Measurements from ENCODE around the gene PPT2.
"Not testable (repeated sequence)": the region's sequence is repeated elsewhere in the genome, so short reads cannot be mapped to it uniquely, and the experiment has no call there.

PPT2 gene

DNA sequence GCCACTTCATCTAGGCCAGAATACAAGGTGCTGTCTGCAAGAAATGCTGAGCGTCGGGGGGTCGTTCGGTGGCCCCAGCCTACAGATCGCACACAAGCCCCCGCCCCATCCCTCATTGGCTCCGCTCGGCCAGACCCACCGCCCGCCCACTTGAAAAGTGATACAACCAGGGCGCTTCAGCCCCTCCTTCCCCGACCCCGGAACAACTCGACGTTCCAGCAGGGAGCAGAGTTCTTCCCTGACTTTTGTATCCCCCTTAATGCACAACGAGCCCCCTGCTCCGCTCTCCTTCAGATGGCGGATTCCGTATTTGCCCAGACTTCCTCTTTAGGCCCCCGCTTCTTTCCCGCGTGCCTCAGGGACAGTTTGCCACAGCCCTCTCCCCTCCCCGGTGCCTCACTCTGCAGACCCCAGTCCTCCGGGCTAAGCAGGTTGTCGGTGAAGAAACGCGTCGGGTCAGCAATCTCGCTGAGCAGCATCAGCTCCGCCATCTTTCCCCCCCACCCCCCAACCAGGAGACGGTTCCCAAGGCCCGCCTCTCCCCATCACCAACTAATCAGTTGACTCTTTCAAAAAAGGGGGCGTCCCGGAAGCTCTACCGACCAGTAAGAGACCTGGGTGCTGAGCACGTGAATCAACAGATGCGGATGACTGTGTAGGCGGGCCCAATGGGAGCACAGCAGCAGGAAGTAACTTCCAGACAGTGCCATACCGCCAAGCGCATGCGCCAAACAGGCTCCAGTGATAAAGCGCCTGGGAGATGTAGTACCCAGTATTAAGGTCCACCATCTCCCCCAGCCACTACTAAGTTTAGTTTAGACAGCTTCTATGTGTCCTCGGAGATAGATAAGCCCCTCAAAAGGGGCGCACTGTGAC is 26.0 kb upstream of the PPT2 start, which contains the start of gene ATF6B:
Gene ATF6B (minus strand): TSS at position 530 of the 876 bp plus-strand sequence. CDS start 39 bp downstream, at position 491.
- peak; percentile 97 to 99 (median 98) for DNase-seq

DNA sequence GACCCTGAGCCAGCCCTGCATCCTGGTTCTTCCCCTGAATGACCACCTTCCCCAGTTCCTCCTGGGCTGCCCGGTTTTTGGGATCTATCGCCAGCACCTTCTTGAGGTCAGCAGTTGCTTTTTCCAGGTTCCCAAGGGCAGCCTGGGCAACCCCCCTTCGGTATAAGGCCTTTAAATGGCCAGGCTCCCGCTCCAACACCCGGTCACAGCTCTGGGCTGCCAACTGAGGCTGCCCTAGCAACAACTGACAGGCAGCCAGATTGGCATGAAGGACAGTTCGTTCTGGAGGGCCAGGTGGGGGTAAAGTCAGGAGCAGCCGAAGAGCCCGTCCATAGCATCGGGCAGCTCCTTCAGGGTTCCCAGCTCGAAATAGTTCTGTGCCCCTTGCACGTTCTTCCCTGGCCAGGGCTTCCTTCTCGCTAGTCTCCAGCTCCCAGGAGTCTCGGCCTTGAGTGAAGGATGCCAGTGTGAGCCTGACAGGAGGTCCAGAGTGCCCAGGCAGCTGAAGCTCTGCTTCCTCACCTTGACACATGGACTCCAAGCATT is 25.1 kb upstream of the PPT2 start:
- DNase-seq: no peak

DNA sequence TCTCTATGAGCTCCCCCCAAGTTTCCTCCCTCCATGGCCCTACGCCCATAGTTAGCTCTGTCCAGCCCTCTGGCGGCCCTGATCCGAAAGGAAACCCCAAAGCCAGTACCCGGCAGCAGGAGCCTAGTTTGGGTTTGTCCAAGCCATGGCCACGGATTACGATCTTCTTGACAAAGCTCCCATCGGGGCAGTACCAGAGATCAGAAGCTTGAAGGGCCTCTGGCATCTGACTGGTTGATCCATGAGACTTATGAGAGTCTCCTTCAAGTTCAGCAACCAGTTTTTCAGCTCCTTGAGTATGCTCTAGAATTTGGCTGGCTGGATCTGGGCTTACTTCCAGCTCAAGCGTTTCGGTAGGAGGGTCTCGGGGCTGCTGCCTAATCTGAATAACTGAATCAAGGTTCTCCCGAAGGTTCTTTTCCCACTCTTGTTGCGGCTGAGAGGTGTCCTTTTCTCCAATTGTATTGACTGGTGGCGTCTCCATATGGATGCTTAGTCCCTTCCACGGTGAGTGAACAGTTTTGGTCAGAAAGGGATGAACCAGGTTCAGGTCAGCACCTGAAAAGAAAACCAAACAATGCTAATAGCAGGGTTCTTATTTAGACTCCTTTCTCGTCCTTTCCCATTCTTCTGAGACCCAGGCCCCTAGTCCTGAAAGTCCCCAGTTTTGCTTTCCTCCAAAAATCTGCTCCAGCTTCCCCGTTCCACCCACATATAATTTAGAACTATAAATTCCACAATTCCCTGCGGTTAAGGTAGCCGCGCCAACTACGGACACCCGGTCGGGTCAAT is 24.4 kb upstream of the PPT2 start:
- no peak for DNase-seq

DNA sequence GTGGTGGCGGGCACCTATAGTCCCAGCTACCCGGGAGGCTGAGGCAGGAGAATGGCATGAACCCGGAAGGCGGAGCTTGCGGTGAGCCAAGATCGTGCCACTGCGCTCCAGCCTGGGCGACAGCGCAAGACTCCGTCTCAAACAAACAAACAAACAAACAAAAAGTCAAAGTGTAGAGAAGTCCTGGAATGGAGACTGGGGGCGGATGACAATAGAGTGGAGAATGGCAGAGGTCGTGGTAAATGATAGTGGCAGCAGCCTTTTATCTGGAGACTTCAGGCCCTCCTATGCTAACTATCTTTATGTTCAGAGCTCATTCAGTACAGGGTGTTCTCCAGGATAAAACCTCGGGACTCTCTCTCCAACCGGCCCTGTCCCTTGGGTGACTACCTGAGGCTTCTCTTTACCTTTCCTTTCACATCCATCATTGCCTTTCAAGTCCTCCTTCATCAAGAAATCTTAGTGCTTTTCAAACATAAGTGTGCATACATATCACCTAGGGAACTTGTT is 22.4 kb upstream of the PPT2 start:
- DNase-seq: no peak

DNA sequence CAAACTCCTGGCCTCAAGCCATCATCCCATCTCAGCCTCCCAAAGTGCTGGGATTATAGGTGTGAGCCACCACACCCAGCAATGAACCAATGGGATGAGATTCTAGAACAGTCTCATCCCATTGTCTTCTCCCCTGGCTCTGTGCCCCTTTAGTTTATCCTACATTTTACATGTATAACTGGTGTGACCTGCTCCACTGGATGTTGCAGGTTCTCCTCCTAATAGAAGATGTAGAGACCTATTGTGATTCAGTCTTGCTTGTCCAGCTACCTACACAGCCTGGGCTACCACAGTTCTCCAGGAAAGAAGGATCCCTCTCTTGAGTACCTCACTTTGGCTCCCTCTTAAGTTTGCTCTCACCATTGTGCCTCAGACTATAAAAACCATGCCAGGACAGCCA is 21.8 kb upstream of the PPT2 start:
- no peak for DNase-seq

DNA sequence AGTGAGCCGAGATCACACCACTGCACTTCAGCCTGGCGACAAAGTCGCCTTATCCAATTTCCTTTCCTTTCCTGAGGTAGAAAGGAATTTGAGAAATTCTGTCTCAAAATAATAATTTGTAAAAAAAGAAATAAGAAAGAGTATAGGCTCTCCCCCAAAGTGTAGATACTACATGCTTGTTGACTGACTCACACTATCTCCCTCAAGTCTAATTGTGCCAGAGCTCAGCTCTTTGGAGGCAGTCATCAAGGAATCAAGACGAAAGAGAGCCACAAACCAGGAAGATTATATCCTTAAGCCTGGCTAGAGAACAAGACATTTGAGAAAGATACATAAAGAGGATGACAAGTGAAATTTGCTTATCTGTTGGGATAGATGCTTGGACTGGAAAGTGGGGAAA is 20.2 kb upstream of the PPT2 start:
- DNase-seq: no peak

DNA sequence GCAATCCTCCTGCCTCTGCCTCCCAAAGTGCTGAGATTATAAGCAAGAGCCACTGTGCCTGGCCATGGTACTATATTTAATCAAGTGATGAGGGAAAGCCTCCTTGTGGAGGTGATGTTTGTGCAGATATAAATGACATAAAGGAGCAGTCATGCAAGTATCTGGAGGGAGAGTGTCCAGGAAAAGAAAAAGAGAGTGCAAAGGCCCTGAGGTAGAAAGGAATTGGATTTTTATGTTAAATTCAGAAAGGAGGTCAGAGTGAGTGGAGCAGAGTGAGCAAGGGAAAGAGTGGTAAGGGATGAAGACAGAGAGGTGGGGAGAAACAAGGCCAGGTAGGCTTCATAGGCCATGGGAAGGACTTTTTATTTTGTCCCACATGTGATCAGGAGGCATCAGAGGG is 16.5 kb upstream of the PPT2 start:
- no peak for DNase-seq

DNA sequence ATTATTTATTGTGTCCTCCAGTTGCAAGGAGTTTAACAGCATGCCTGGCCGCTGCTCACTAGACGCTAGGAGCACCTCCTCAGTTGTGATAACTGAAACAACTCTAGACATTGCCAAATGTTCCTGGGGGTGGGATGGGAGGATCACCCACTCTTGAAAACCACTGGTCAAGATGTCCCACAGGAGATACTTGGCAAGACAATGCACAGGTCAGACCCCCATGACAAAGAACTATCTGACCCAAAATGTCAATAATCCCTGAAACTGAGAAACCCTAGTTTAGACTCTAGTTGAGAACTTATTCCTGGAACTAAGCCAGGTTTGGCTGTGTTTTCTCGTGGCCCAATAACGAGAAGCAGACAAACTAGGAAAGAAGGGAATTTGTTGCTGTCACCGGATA is 14.4 kb upstream of the PPT2 start:
- no peak for DNase-seq

DNA sequence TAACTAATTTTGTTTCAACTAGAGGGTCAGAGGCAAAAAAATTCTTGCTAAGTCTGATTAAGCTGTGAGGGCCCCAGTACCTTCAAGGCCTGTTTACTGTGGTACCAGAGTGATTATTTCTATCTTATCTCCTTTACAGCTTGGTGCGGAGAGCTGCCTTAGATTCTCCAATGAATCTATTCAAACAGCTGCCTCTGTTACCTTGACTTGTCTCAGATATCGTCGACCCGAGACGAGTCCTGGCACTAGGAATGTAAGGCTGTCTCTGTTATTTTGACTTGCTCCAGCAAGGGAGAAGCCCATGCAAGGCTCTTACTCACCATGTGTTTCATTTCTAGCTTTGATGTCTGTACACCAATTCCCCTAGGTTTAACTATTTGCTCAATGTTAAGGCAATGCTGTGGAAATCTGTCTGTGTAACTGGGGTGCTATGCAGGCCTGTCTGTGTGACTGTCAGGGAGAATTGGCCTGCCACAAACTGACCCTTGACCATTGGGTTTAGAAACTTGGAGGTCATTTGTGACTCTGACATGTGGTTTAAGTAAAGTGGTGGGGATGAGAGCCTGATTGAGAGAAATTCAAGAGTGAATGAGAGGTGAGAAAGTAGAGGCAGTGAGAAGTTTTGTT is 13.4 kb upstream of the PPT2 start:
- DNase-seq: no peak

DNA sequence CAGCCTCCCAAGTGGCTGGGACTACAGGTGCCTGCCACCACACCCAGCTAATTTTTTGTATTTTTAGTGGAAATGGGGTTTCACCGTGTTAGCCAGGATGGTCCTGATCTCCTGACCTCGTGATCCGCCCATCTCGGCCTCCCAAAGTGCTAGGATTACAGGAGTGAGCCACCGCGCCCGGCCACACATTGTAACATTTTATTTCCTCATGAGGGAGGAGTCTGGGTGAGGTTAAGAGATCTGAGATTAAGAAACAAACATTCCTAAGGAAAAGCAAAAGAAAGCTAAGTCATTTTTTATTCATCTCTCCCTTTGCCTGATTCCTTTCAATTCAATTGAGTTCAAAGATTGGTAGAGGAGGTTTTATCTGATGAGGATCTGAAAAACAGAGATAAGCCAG is 9.7 kb upstream of the PPT2 start:
- not testable (repeated sequence) for DNase-seq

DNA sequence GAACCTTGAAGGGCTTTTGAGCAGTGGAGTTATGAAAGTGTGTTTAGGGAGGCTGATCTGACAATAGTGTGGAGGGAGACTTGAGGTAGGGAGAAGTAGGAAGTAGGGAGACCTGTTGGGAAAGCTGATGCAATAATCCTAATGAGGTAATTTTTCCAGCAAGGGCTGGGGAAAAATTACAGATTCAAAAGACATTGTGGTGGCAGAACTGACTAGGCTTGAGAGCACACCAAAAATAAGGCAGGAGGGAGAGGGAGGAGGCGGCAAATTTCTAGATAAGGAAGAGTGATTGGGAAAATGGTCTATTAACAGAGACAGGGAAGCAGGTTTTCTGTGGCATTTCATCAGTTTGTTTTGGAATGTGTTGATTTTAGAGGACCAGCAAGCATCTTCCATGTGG is 7.7 kb upstream of the PPT2 start:
- no peak for DNase-seq

DNA sequence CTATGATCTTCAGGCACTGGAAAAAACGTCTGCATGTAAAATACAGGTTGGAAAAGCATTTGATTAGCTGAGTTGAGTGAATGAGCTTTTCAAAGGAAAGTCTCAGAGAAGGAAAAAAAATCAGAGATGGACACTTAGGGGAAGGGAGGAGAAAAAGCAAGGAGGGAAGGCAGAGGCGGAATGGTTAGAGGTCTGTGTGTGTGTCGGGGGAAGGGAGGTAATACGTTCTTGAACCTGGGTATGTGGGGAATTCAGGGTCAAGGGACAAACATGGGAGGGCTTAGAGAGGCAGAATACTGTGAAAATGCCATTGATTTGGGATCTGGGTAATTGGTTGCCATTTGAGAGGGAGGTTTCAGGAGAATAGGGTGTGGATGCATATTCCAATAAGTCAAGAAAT is 7.3 kb upstream of the PPT2 start:
- DNase-seq: no peak

DNA sequence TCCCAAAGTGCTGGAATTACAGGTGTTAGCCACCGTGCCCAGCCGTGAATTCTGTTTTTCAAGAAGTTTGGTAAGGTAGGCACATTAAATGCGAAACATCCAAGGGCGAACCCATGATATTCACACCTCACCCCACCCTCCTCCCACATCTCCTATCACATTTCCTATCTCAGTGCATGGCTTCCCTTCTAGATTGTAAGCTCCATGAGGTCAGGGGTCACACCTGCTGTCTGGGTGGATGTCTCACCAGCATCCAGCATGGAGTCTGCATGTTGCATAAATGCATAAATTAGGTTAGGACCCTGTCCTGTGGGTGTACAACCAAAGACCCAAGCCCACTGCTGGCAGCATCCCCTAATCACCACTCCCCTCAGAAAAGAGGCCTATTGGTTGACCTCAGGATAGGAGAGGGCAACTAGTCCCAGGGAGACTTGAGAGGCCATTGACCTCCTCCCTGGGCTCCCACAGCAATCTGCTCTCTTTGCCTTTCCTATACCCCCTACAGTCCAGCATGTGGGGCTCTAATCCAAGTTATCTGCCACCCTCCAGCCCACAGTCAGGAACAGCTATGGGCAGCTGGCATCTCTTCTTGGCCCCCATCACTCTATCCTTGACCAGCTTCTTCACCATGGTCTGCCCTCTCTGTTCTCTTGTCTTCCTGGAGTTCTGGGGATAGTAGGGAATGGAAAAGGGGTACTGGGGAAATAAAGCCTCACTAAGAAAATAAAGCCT is 6.4 kb upstream of the PPT2 start:
- DNase-seq: no peak

DNA sequence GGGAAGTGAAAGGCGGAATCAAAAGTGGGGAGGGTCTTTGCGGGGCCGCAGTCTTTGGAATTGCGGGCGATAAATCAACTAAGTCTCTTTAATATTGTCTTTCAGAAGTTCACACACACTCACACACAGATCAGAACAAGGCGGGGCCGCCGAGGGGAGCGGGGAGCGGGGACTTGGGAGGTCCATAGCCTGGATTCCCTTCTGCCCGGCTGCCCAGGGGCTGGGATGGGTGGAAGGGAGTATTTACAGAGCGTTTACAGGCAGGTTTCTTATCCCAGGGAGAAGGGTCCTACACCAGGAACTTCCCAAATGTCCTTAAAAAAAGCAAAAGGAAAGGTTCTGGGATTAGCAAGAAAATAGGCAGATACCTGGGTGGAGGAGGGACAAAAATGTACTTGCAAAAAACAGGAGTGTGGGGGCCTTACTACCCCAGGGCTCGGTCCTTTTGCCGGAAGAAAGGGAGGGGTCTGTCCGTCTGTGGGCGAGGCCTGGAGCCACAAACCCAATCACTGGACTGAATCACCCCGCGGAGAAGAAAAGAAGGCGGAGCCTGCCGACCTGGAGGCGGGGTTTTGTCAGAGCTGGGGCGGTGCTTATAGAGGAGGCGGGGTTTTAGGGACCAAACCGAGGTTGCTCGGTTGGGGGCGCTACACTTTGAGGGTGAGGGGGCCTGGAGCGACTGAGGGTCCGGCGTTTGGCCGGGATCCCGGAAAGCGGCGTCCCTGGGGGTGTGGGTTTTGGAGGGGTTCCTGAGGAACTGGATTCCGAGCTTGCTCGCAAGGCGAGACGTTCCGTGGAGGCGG is 5.5 kb upstream of the PPT2 start:
- DNase-seq: peak; percentile 27 to 67 (median 47)

DNA sequence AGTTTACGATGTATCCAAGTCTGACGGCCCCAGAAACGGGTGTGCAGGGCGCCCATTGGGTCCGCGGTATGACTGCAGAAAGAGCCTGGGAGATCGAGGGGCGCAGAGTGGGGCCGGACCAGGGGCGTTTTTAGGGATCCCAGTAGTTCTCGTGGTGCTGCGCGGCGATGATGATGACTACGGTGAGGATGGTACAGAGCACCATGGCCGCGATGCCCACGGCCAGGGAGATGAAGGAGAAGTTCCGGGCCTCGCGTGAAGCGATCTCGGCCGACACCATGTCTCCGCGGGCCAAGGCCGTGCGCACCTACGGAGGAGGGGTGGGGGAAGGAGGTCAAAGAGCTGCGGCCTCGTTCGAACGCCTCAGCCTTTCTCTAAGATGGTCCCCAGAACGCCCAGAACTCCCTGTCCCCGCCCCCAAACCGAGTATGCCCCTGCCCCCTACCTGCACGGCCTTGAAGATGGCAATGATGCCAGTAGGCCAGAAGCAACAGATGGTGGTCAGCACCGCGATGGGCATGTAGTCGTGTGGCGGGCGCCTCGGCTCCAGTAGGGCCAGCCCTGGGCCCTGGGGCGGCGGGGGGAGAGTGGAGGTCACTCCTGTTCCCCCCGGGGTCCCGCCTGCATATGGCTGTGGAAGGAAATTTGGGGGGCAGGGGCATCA is 4.7 kb upstream of the PPT2 start:
- no peak for DNase-seq

DNA sequence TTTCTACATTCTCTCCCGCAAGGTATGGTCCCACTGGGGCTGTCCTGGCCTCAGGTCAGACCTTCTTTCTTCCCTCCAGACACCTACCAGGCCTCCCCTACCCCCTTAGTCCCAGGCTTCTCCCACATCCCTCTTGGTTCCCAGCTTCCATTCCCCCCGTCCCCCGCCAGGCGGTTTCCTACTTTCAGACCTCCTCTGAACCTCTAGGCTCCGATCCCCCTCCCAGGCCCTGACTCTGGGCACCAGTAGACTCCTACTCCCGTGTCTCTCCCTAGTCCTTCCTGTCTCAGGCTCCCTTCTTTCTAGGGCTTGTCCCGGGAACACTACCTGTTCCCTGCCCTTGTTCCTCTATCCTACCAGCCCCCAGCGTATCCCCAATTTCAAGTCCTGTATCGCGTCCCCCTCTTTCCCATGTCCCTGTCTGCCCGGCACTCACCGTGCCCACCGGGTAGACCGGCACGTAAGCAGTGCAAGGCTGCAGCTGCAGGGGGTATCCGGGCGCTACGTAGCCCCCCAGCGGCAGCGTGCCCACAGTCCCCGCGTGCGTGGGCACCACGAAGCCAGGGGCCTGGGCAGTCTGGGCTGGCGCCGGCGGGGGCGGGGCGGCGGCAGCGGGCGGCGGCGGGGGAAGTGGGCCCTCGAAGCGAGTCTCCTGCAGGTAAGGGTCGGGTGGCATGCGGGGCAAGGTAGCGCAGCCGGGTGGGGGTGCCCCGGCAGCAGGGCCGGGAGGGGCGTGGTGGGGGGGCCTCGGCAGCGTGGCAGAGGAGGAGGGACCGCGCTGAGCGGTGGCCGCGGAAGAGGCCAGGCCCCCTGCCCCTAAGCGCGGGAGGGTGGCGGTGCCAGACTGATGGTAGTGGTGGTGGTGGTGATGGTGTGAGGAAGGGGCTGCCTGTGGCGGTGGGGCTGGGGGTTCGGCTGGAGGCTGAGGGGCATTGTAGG is 3.7 kb upstream of the PPT2 start:
- no peak for DNase-seq

DNA sequence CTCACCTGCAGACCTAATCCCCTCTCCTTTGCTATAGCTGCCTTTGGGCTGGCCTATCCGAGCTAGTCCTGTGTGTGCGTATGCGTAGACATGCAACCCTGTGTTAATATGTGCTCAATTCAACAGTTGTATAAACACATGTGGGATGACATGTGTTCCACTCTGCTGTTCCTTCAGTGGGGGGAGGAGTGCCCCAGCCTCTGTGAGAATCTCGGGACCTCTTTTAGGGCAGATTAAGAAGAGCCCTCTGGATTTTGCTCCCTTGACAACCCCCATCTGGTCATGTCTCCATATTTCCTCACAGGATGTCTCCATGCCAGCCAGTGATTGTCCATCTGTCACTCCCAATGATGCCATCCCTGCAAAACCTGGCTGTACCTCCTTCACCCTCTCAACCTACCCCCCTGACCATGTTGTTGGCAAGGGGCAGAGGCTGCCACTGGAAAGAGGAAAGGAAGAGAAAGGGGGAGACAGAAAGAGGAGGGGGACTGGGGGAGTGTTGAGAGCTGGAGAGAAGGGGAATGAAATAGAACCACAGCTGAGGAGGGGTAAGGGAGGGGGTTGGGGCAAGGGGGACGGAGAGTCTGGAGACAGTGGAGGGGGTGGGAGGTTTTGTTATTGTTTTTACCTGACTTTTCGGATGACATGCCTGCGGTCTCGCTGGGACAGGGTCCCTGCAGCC is 2.6 kb upstream of the PPT2 start:
- DNase-seq: no peak

DNA sequence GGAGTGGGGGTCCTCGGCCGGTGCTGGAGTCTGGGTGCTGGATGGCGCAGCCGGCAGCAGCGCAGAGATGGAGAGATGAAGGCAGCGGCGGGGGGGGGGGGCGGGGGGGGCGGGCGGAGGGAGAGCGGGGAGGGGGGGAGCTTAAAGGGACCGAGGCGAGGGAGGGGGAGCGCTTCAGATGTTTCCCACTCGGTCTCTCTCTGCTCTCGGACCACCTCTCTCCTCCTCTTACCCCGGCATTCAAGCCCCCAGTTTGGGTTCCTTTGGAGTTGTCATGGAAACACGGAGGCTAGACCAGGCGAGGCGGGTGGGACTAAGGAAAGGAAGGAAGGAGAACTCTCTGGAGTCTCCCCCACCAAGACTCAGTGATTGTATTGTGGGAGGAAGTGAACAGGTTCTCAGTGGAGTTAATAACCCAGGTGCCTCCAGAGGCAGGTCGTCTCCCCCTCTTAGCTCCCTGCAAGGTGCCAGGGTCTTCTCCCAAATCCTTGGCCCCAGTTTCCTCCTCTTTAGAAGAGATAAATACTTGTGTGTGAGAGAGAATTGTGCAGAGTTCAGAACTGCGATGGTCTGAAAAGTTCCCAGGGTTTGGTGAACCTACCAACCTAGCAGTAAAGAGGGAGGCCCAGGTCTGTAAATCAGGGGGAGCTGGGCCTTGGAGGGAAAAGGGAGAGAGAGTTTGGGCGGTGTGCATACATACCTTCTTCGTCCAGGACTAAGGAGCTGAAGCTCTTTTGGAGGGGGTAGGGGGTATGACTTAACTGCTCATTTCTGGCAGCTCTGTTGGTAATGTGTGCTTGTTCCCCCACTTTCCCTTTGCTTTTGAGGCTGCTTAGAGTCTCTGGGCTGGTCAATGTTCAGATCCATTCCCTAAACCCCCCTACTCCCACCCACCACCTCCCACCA is 1.8 kb upstream of the PPT2 start, which contains the start of gene PRRT1:
Gene PRRT1 (minus strand): TSS at position 77 of the 906 bp plus-strand sequence. CDS start 112 bp downstream, outside the sequence.
- no peak for DNase-seq

All from T-helper 1 cell (primary cell).